NCI-H1694 (cell line): ENCODE measurements around the gene TIE1.

Experiments
- DNase-seq: peaks from one replicate; lab custom pipeline; 2025; lab: John Stamatoyannopoulos, UW

The TIE1 gene

GRCh38 chr1:43339584-43340232, 38.9 kb downstream of the TIE1 start:
- DNase-seq, result no peak

- no peak for DNase-seq
Observed at GRCh38 chr1:43340559-43340958, 39.8 kb downstream of the TIE1 start.

DNA sequence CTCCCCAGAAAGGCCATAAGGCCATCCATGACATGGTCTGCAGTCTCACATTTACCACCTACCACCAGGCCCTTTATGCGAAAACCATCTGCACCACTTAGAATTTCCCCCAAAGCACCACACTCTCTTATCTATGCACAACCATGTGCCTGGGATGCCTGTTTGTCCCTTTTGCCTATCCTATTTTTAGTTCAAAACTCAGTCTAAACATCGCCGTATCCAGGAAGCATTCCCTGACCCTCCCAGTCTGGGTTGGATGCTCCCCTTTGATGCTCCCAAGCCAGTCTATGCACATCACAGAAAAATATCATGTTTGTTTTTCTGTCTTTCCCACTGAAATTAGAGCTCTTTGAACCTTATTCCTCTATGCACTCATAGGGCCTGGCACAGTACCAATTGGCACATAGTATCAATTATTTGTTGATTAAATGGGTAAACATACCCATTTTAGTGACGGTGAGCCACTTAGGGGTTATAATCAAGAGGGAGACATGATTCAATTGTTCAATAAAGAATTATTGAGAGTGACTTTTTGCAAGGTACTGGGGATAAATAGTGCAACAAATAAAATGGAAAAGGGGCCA, 43.6 kb downstream of the TIE1 start:
- DNase-seq, result no peak

DNA sequence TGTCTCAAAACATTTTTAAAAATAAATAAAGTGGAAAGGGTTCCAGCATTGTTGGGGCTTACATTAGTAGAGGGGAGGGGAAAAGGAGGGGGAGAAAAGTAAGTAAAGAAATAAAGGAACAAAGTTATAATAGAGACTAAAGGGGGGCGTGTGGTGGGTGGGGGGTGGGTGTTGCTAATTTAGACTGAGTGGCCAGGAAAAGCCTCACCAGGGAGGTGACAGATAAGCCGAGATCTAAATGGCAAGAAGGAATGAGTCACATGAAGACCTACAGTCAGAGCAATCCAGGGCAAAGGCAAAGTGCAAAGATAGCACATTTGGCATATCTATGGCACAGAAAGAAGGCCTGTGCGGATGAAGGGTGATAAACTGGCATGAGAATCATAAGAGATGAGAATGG, 44.3 kb downstream of the TIE1 start:
- no peak for DNase-seq

DNA sequence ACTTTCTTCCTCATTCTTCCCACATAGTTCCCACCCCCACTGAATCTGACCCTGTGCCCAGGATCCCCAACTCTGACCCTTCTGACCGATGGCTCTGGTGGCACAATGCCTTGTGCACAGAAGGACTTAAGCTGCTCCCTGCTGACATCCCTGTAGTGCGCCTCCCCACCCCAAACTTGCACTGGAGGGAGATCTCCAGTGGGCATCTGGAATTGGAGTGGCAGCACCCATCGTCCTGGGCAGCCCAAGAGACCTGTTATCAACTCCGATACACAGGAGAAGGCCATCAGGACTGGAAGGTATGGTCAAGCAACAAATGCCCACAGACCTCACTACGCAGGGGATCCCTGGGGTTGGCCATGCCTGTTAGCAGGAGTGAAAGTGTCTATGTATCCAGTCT, 45.9 kb downstream of the TIE1 start:
- DNase-seq, result no peak

- no peak for DNase-seq
Observed at GRCh38 chr1:43348343-43348808, 47.6 kb downstream of the TIE1 start.

DNA sequence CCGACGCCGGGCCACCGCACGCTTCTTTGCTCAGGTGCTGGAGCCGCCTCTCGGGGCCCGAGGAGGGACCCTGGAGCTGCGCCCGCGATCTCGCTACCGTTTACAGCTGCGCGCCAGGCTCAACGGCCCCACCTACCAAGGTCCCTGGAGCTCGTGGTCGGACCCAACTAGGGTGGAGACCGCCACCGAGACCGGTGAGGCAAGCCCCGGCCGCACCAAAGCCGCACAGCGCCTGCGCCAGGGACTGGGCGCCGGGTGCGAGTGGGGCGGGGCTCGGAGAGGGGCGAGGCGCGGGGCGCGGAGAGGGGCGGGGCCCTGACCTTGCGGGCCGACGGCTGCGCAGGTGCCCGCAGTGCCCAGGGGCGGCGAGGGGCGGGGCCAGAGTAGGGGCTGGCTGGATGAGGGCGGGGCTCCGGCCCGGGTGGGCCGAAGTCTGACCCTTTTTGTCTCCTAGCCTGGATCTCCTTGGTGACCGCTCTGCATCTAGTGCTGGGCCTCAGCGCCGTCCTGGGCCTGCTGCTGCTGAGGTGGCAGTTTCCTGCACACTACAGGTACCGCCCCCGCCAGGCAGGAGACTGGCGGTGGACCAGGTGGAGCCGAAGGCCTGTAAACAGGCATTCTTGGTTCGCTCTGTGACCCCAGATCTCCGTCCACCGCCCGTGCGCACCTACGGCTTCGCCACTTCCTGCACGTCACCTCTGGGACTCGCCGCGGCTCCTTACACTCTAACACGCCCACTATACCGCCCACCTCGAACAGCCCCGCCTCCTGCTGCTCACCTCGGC, 48.2 kb downstream of the TIE1 start:
- DNase-seq, result no peak

DNA sequence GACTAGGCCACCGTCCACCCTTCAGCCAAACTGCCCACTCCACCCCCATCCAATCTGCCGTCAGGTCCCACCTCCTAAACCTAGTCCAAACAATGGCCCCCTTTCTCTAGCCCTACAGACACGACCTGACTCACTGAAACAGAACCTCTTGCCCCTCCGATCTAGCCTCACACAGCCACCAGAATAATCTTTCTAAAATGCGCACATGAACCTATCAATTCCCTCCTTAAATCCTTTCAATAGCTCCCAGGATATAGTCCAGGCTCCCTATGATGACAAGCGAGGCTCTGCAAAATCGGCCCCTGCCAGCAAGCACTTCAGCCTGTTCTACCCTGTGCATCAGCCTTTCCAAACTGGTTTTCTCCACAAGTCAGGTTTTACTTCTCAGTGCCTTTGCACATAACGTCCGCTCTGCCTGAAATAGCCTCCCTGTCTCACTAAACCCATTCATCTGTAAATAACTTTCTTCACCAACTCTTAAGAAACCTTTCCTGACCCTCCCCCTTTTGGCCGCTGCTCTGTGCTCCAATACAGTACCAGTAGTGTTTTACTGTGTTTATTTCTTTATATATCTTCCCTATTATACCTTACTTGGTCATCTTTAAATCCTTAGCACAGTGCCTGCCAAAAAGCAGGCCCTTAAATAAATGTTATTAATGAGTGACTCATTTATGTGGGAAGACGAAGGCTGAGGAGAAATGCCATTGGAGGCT, 49.0 kb downstream of the TIE1 start:
- DNase-seq, result no peak

DNA sequence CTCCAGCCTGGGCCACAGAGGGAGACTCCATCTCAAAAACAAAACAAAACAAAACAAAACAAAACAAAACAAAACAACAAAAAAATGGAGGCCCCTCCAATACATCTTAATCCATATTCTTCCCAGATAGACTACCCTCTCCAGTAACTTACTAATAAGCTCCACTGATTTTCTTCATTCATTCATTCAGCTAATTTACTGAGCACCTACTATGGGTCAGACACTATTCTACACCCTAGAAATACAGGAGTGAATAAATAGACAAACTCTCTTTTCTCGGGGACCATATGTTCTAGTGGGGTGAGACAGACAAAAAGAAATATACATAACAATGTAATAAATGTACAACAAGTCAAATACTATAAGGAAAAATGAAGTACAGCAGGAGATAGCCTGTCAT, 50.2 kb downstream of the TIE1 start:
- DNase-seq, result no peak

- no peak for DNase-seq
Observed at GRCh38 chr1:43351421-43352350, 50.9 kb downstream of the TIE1 start.

GRCh38 chr1:43352351-43352705, 51.5 kb downstream of the TIE1 start:
- DNase-seq, result no peak

- DNase-seq, result no peak
Observed at GRCh38 chr1:43352881-43353280, 52.1 kb downstream of the TIE1 start.

DNA sequence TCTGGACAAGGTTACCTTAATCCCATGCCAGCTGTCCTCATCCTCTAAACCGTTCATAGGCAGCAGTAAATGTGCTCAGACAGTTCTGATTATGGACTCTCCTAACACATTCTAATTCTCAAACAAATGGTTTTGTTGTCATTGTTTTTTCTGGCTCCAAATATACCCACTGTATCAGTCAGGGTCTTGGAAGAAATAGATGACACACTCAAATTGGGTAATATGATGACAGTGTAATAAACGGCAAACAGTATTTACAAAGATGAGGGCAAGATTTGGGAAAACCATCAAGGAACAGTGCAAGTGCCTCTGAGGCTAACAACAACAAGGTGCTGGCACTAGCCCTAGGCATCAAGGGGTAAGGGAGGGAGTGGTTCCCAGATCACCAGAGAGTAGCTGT, 53.7 kb downstream of the TIE1 start:
- DNase-seq, result no peak

- no peak for DNase-seq
Observed at GRCh38 chr1:43354936-43355335, 54.2 kb downstream of the TIE1 start.

- no peak for DNase-seq
Observed at GRCh38 chr1:43357251-43357650, 56.5 kb downstream of the TIE1 start.

DNA sequence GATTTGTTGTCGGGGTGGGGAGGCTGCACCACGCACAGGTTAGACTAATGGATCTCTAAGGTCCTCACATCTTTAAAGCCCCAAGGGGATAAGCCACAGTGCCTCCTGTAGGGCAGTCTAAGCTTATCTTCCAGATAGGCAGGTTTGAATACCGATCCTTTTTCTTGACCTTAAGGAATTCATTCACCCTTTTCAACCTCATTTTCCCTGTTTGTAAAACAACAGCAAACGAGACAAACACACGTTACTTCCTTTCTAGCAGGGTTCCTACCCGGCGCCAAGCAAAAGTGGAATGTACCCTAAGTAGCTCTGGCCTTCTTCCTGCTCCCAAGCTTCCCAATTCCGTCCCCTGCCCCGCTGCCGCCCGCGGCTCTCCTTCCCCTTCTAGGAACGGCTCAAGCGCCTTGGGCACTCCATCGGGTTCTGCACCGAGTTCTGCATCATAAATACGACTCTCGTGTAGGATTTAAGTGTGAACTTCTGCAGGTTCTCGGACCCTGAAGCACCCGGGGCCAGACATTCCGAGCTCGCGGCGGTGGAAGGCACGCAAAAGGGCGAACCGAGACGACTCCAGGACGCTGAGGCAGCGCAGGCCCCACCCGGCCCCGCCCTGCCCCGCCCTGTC, 57.5 kb downstream of the TIE1 start:
- peak; percentile 32 for DNase-seq

DNA sequence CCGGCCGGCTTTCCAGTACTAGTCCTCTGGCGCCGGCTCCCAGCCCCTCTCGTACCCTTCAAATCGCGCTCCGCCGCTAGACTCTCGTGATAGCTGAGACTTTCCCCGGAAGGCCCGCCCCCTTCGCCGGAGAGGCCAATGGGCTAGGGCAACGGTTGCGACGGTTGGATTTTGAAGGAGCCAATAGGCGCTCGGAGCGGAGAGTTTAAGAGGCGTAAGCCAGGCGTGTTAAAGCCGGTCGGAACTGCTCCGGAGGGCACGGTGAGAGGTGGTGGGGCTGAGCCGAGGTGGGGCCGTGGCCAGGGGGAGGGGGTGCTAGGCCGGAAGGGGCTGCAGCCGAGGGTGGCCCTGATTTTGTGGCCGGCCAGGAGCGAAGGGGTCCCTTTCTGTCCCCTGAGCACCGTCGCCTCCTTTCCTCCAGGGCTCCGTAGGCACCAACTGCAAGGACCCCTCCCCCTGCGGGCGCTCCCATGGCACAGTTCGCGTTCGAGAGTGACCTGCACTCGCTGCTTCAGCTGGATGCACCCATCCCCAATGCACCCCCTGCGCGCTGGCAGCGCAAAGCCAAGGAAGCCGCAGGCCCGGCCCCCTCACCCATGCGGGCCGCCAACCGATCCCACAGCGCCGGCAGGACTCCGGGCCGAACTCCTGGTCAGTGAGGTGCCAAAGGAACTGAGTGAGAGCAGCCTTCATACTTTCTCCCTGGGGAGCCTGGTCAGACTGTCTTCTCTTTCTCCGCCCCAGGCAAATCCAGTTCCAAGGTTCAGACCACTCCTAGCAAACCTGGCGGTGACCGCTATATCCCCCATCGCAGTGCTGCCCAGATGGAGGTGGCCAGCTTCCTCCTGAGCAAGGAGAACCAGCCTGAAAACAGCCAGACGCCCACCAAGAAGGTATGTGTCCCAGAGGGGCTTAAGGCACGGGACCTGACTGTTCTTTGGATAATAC, 58.2 kb downstream of the TIE1 start, which contains the start of gene CDC20:
Gene CDC20 (plus strand): TSS at position 236 of the 948 bp plus-strand sequence. CDS start 235 bp downstream, at position 471.
- peak; percentile 99 for DNase-seq

DNA sequence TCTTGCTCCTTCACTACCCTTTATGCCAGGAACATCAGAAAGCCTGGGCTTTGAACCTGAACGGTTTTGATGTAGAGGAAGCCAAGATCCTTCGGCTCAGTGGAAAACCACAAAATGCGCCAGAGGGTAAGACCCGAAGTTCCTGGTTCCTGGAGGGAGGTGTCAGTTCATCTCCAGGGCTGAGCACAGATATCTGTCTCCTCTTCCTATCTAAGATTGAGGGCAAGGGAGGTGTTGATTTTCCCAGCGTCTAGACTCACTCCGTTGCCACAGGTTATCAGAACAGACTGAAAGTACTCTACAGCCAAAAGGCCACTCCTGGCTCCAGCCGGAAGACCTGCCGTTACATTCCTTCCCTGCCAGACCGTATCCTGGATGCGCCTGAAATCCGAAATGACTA, 58.9 kb downstream of the TIE1 start:
- no peak for DNase-seq

GRCh38 chr1:43360616-43361015, 59.8 kb downstream of the TIE1 start:
- DNase-seq, result no peak
